ENCODE data around the gene GARIN3. TPM values are rescaled to one million over a fixed set of nuclear protein-coding genes. Genes with fewer than 3 reads are reported as not detected.

The GARIN3 gene
- total RNA-seq (not detected in 2 replicates), polyA plus RNA-seq (not detected in 2 replicates), polyA minus RNA-seq (ENCODE audit: low replicate concordance) (not detected in 2 replicates)
- polyA plus RNA-seq (2012): not detected in 2 replicates

DNA sequence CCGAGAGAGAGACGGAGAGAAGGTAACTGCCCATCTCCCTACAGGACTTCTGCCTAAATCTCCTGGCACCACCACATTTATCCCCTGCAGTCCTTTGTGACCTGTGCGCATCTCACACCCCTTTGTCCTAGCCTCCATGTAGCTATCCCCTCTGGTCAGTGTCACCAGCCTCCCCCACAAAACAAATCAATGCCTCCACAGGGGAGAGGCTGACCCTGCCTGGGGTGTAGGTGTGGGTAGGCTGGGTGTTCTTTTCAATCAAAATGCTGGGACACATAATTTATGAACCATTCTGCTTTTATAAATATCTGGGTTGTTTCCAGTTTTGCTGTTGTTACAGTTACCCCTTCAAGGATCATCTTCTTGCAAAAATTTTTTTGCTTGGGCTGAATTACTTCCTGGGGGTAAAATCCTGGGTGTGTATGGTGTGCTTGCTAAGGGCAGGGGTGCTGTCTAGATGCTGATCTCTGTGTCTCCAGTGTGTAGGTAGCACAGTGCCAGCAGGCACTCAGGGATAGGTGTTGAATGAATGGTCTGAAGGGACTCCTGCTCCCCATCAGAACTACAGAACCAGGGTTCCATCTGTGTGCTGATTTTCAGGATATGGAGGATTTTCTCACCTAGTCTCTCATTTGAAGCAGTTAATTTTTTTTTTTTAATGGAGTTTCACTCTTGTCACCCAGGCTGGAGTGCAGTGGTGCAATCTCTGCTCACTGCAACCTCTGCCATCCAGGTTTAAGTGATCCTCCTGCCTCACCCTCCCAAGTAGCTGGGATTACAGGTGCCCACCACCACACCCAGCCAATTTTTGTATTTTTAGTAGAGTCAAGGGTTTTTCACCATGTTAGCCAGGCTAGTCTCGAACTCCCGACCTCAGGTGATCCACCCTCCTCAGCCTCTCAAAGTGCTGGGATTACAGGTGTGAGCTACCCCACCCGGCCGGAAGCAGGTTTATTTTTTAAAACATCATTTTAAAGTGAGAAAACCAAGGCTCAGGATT is at the start of gene GARIN3:
Gene GARIN3 (minus strand): TSS at position 51 of the 1,000 bp plus-strand sequence. CDS start 96 bp downstream, outside the sequence.
- no peak within 1 kb of the TSS for H3K9ac ChIP-seq (ENCODE audit: insufficient read depth, low read length)
- H3K79me2 ChIP-seq (ENCODE audit: control insufficient read depth, insufficient read depth, low read length): no peaks in the 10 kb centered on the region
- H3K9me3 ChIP-seq (ENCODE audit: control insufficient read depth, insufficient read depth, low read depth, low read length): no peaks in the 10 kb centered on the region
- no peaks in the 10 kb centered on the region for H3K4me1 ChIP-seq (ENCODE audit: control insufficient read depth, extremely low read depth, insufficient read depth, low read length)
- no peak for DNase-seq (ENCODE audit: low read depth in 2 of 2)
- no peak within 1 kb of the TSS for H3K27ac ChIP-seq (ENCODE audit: insufficient read depth, low read length)
- H3K4me3 ChIP-seq (replicated peaks in 1 of 4; ENCODE audit: control extremely low read depth in 1 of 4, insufficient read depth in 1 of 4, low read depth in 3 of 4, low read length in 4 of 4): no peak within 1 kb of the TSS
- no peaks in the 10 kb centered on the region for H3K36me3 ChIP-seq (ENCODE audit: control insufficient read depth, insufficient read depth, low read length)
- H4K20me1 ChIP-seq (ENCODE audit: control insufficient read depth, extremely low read depth, insufficient read depth, low read length): no peaks in the 10 kb centered on the region
- no peak within 1 kb of the TSS for H3K4me2 ChIP-seq (ENCODE audit: extremely low read depth, insufficient read depth, low read length)
- no peak for TF ChIP-seq EZH2 (IDR thresholded peaks at IDR 0.05; ENCODE audit: low read length, missing control alignments)
- TF ChIP-seq, protein P1, sequence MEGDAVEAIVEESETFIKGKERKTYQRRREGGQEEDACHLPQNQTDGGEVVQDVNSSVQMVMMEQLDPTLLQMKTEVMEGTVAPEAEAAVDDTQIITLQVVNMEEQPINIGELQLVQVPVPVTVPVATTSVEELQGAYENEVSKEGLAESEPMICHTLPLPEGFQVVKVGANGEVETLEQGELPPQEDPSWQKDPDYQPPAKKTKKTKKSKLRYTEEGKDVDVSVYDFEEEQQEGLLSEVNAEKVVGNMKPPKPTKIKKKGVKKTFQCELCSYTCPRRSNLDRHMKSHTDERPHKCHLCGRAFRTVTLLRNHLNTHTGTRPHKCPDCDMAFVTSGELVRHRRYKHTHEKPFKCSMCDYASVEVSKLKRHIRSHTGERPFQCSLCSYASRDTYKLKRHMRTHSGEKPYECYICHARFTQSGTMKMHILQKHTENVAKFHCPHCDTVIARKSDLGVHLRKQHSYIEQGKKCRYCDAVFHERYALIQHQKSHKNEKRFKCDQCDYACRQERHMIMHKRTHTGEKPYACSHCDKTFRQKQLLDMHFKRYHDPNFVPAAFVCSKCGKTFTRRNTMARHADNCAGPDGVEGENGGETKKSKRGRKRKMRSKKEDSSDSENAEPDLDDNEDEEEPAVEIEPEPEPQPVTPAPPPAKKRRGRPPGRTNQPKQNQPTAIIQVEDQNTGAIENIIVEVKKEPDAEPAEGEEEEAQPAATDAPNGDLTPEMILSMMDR (conservative IDR thresholded peaks at IDR 0.05 in 1 of 2, IDR thresholded peaks at IDR 0.05 in 1 of 2; ENCODE audit: low read depth in 1 of 2, low read length in 2 of 2): no peak
- H2AFZ ChIP-seq (ENCODE audit: low read length): no peak within 1 kb of the TSS
- H3K27me3 ChIP-seq (ENCODE audit: control insufficient read depth, insufficient read depth, low read length): no peaks in the 10 kb centered on the region

DNA sequence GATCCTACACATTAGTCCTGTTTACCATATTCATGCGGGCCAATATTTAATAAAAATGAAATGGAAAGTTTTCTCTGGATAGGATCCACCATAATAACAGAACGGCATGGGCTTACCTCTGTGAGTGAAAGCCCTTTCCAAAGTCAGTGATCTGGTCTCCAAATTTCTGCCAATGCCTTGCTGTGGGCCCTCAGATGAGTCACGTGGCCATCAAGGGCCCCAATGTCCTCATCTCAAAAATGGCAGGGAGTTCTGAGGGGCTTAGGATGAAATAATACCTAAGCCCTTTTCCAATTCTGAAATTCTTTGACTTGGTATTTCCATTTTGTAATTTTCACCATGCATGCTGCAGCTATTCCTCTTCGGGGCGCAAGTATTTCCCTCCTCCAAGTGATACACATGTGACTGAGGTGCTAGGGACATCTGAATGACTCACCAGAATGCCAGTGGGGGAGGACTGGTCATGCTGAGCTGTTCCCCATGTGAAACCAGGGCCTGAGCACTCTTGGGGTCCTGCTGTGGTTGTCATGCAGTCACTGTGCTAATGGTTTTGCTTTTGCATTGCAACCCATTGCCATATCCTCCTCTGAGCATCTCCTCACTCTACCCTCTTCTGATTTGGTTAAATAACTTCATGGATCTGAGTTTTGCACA is 49.6 kb upstream of the GARIN3 start:
- Histone ChIP-seq H3K4me3 (replicated peaks in 1 of 4; ENCODE audit: control extremely low read depth in 1 of 4, insufficient read depth in 1 of 4, low read depth in 3 of 4, low read length in 4 of 4) (no peak overlapping the region), H4K20me1 (ENCODE audit: control insufficient read depth, extremely low read depth, insufficient read depth, low read length) (no peaks in the 10 kb centered on the region), H3K27ac (ENCODE audit: insufficient read depth, low read length) (no peak overlapping the region), H3K4me2 (ENCODE audit: extremely low read depth, insufficient read depth, low read length) (no peak overlapping the region), H2AFZ (ENCODE audit: low read length) (no peak overlapping the region), H3K4me1 (ENCODE audit: control insufficient read depth, extremely low read depth, insufficient read depth, low read length) (no peaks in the 10 kb centered on the region), H3K27me3 (ENCODE audit: control insufficient read depth, insufficient read depth, low read length) (no peaks in the 10 kb centered on the region), H3K36me3 (ENCODE audit: control insufficient read depth, insufficient read depth, low read length) (no peaks in the 10 kb centered on the region), H3K79me2 (ENCODE audit: control insufficient read depth, insufficient read depth, low read length) (no peaks in the 10 kb centered on the region), H3K9me3 (ENCODE audit: control insufficient read depth, insufficient read depth, low read depth, low read length) (no peaks in the 10 kb centered on the region), H3K9ac (ENCODE audit: insufficient read depth, low read length) (no peak overlapping the region)
- DNase-seq (ENCODE audit: low read depth in 2 of 2): no peak
- no peak for TF ChIP-seq EZH2 (IDR thresholded peaks at IDR 0.05; ENCODE audit: low read length, missing control alignments)
- TF ChIP-seq, protein P1 (conservative IDR thresholded peaks at IDR 0.05 in 1 of 2, IDR thresholded peaks at IDR 0.05 in 1 of 2; ENCODE audit: low read depth in 1 of 2, low read length in 2 of 2): no peak

DNA sequence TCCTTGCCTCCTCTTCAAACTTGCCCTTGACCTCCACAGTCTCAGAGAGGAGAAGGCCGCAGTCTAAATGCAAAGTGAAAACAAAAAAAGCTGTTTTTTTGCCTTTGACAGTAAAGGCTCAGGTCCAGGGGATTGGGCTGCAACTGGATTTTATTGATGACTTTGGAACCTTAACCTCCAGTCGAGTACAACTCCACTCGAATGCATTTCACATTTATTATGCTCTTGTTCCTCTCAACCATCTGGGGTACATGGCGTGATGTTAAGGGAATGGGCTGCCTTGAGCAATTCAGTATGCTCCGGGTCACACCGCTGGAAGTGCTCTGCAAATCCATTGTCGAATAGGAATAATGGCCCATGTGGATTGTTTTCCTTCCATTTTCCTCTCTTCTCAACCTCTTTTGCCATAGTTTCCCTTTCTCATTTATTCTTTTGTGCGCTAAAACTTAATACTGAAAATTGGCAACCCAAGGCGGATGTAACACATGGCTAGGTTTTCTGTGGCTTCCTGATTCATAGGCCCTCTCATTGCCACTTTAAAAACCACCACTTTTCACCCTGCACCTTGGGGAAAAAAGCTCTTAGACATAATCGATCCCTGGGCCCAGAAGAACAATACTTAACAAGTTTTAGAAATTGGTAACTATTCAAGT is 48.9 kb upstream of the GARIN3 start:
- Histone ChIP-seq H3K36me3 (ENCODE audit: control insufficient read depth, insufficient read depth, low read length) (no peaks in the 10 kb centered on the region), H3K4me1 (ENCODE audit: control insufficient read depth, extremely low read depth, insufficient read depth, low read length) (no peaks in the 10 kb centered on the region), H4K20me1 (ENCODE audit: control insufficient read depth, extremely low read depth, insufficient read depth, low read length) (no peaks in the 10 kb centered on the region), H3K27me3 (ENCODE audit: control insufficient read depth, insufficient read depth, low read length) (no peaks in the 10 kb centered on the region), H2AFZ (ENCODE audit: low read length) (no peak overlapping the region), H3K79me2 (ENCODE audit: control insufficient read depth, insufficient read depth, low read length) (no peaks in the 10 kb centered on the region), H3K4me3 (replicated peaks in 1 of 4; ENCODE audit: control extremely low read depth in 1 of 4, insufficient read depth in 1 of 4, low read depth in 3 of 4, low read length in 4 of 4) (no peak overlapping the region), H3K9ac (ENCODE audit: insufficient read depth, low read length) (no peak overlapping the region), H3K4me2 (ENCODE audit: extremely low read depth, insufficient read depth, low read length) (no peak overlapping the region), H3K27ac (ENCODE audit: insufficient read depth, low read length) (no peak overlapping the region), H3K9me3 (ENCODE audit: control insufficient read depth, insufficient read depth, low read depth, low read length) (no peaks in the 10 kb centered on the region)
- TF ChIP-seq, protein P1 (conservative IDR thresholded peaks at IDR 0.05 in 1 of 2, IDR thresholded peaks at IDR 0.05 in 1 of 2; ENCODE audit: low read depth in 1 of 2, low read length in 2 of 2): no peak
- no peak for TF ChIP-seq EZH2 (IDR thresholded peaks at IDR 0.05; ENCODE audit: low read length, missing control alignments)
- DNase-seq (ENCODE audit: low read depth in 2 of 2): no peak

Measured in fibroblast of lung (primary cell).